ENCODE results near the gene MACROD2.

GRCh38 chr20:15925376-15925775, 1930.1 kb downstream of the MACROD2 start:
- TF ChIP-seq MAX (IDR thresholded peaks at IDR 0.05) = no peak
- TF ChIP-seq CTCF (IDR thresholded peaks at IDR 0.05 in 2 of 3, conservative IDR thresholded peaks at IDR 0.05 in 1 of 3; ENCODE audit: borderline replicate concordance in 1 of 3, insufficient read depth in 1 of 3, low read depth in 2 of 3, low read length in 2 of 3) = no peak
- no peak for TF ChIP-seq POLR2A (IDR thresholded peaks at IDR 0.05; ENCODE audit: borderline replicate concordance, extremely low read depth, insufficient read depth, insufficient read length)
- no peak for TF ChIP-seq POLR2AphosphoS5 (IDR thresholded peaks at IDR 0.05; ENCODE audit: low read depth, low read length)
- TF ChIP-seq CBX3 (IDR thresholded peaks at IDR 0.05; ENCODE audit: low read depth) = no peak
- no peak for TF ChIP-seq JUND (IDR thresholded peaks at IDR 0.05)
- TF ChIP-seq EZH2 (IDR thresholded peaks at IDR 0.05) = no peak
- no peak for TF ChIP-seq SP1 (IDR thresholded peaks at IDR 0.05; ENCODE audit: low read depth)

Measured in HCT116 (cell line).